ENCODE data around the gene MYL6. TPM values are rescaled to one million over a fixed set of nuclear protein-coding genes. Genes with fewer than 3 reads are reported as not detected.

The MYL6 gene
- total and polyA plus RNA-seq, 9 of the 15 experiments (the other 6 are each of a cell fraction or from before 2014, with no cell fraction given): 557 to 1,664 (median 958) TPM

- TF ChIP-seq TCF15 (CRISPR knock-in tag; IDR thresholded peaks at IDR 0.05) (no peak), ZNF347 (CRISPR knock-in tag; IDR thresholded peaks at IDR 0.05; ENCODE audit: low read depth) (no peak), MGA (IDR thresholded peaks at IDR 0.05) (peak; percentile 72), MAFF (IDR thresholded peaks at IDR 0.05; ENCODE audit: low read length) (no peak), SUPT5H (IDR thresholded peaks at IDR 0.05) (peak; percentile 100), ZNF143 (CRISPR knock-in tag; IDR thresholded peaks at IDR 0.05) (peak; percentile 90), CBFB (CRISPR knock-in tag; IDR thresholded peaks at IDR 0.05) (no peak), POLR2B (IDR thresholded peaks at IDR 0.05; ENCODE audit: low read depth, partially characterized antibody) (peak; percentile 100), SP1 (CRISPR knock-in tag; IDR thresholded peaks at IDR 0.05) (peak; percentile 94), E2F8 (IDR thresholded peaks at IDR 0.05; ENCODE audit: low read depth, partially characterized antibody) (peak; percentile 75), PTTG1 (tag; IDR thresholded peaks at IDR 0.05; ENCODE audit: low read depth) (no peak)
Observed at GRCh38 chr12:56116267-56117081, 41.7 kb upstream of the MYL6 start, which contains the start of gene RPL41 (continued).

Data from K562 (cell line).